Measurements from ENCODE around the gene FTO.
"Not testable (repeated sequence)": the region's sequence is repeated elsewhere in the genome, so short reads cannot be mapped to it uniquely, and the experiment has no call there.

Gene FTO

DNA sequence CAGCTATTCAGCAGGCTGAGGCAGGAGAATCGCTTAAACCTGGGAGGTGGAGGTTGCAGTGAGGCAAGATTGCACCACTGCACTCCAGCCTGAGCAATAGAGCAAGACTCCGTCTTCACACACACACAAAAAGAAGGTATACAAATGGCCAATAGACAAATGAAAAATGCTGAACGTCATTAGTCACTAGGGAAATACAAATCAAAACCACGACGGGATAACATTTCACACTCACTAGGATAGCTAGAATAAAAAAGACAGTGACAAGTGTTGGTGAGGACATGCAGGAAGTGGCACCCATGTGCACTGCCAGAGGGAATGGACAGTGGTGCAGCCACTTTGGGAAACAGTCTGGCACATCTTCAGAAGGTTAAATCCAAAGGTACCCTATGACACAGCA is 172.9 kb downstream of the FTO start:
- H3K4me1 ChIP-seq (ENCODE audit: insufficient read depth, low read length), result no peaks in the 10 kb centered on the region
- no peaks in the 10 kb centered on the region for H3K9me3 ChIP-seq (ENCODE audit: control insufficient read depth, insufficient read depth, low read length)
- H3K9ac ChIP-seq (ENCODE audit: low read depth, low read length), result no peak overlapping the region
- peaks cover 4% of the 10 kb centered on the region; the same call in 1 of the 2 replicates for H3K36me3 ChIP-seq (ENCODE audit: insufficient read depth, low read length)

DNA sequence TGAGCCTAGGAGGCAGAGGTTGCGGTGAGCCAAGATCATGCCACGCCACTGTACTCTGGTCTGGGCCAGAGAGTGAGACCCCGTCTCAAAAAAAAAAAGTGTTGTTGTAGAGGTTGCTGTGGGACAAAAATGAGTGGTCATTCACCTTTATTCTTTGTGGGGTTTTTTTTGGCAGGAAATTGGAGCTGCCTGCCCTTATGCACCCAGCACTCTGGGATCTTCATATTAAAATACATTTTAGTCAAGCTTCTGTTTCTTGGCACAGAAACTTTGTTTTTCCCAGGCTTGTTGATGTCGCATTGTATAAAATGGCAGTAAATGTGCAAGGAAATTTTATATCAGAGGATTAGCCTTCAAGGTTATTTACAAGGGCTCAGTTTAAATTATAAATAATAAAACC is 174.3 kb downstream of the FTO start:
- Histone ChIP-seq H3K9me3 (ENCODE audit: control insufficient read depth, insufficient read depth, low read length) (no peaks in the 10 kb centered on the region), H3K9ac (ENCODE audit: low read depth, low read length) (no peak overlapping the region), H3K36me3 (ENCODE audit: insufficient read depth, low read length) (peaks cover 4% of the 10 kb centered on the region; the same call in 1 of the 2 replicates), H3K4me1 (ENCODE audit: insufficient read depth, low read length) (no peaks in the 10 kb centered on the region)

DNA sequence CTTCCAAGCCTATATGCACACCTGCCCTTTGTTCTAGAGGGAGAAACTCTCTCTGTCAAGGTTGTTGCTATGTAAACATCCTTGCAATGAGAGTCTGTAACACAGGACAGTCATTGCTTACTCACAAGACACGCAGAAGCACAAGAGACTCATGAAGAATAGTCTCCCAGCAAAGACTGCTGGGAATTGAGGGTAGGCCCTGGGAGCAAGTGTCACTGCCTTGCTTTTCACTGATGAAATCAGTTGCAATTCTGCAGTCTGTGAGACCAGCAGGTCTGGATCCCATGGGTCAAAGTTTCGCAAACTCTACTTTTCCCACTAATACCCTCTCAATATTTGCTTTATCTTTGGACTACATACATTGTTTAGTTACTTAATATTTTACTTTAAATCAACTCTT is 177.4 kb downstream of the FTO start:
- no peak overlapping the region for H3K9ac ChIP-seq (ENCODE audit: low read depth, low read length)
- H3K36me3 ChIP-seq (ENCODE audit: insufficient read depth, low read length), result peaks cover 4% of the 10 kb centered on the region; the same call in 1 of the 2 replicates
- no peaks in the 10 kb centered on the region for H3K4me1 ChIP-seq (ENCODE audit: insufficient read depth, low read length)
- no peaks in the 10 kb centered on the region for H3K9me3 ChIP-seq (ENCODE audit: control insufficient read depth, insufficient read depth, low read length)

DNA sequence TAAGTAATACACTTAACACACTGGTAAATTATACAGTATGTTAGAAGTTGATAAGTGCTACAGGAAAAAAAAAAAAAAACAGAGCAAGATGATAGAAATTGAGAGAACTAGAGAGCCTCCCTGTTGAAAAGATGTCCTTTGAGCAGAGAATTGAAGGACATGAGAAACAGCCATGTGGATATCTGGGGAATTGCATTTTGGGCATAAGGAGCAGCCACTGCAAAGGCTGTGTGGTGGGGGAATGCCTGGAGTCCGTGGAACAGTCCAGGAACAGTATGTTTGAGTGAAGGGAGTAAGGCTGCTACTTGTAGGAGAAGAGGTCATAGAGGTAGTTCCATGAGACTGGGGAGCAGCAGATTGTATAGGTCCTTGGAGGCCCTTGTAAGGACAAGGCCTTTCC is 178.4 kb downstream of the FTO start:
- Histone ChIP-seq H3K9me3 (ENCODE audit: control insufficient read depth, insufficient read depth, low read length) (no peaks in the 10 kb centered on the region), H3K36me3 (ENCODE audit: insufficient read depth, low read length) (peaks cover 4% of the 10 kb centered on the region; the same call in 1 of the 2 replicates), H3K4me1 (ENCODE audit: insufficient read depth, low read length) (no peaks in the 10 kb centered on the region), H3K9ac (ENCODE audit: low read depth, low read length) (no peak overlapping the region)

DNA sequence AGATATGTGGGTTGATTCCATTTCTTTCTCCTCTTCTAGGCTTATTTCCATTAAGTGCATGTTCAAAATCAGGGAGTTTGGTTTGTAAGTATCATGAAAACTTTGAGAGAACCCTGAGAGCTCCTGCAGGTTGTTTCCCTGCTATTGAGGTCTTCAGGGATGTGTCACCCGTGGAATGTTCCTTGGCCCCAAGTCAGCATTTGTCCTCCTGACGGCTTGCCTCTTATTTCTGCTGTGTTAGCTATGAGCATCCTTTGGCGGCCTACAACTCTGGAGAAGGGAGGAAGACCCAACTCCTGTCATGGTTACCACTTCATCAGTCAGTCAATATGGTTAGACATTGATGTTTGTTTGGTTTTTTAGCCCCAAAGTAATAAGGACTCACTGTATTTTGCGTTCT is 180.8 kb downstream of the FTO start:
- H3K4me1 ChIP-seq (ENCODE audit: insufficient read depth, low read length), result no peaks in the 10 kb centered on the region
- peaks cover 4% of the 10 kb centered on the region; the same call in 1 of the 2 replicates for H3K36me3 ChIP-seq (ENCODE audit: insufficient read depth, low read length)

DNA sequence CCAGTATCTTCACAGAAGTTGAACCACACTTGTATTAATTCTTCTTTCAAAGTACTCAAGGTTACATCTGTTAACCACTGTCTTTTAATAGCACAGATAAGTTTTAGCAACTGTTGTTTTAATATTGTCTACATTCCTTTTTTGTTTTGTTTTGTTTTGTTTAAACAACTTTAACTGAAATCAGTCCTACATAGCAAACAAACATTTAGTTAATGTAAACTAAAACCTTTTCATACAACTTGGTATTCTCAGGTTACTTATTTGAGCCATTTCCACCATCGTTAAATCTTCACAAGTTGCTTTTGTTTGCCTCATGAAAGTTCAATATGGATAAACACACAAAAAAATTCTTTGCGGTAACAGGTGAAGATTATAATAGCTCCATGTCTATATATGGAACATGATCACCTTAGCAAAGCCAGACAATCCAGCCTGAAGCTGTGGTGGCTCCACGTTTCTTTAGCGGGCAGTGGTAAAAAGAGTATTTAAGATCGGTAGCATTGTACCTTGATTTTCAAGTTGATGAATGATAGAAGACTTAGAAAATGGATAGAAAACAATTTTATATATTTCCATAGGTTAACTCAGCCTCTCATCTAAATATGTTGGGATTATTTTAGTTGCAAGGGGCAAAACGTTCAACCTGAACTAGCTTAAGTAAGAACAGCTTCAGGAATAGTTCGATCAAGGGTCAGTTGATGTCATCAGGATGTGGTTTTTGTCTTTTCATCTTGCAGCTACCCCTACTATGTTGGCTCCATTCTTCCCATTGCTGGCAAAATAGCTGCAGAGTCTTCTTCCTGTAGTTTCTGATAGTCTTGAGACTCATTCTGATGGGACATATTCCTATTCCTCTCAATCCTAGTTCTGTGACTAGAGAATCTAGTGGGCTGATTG is 182.8 kb downstream of the FTO start:
- Histone ChIP-seq H3K9me3 (ENCODE audit: control insufficient read depth, insufficient read depth, low read length) (no peaks in the 10 kb centered on the region), H3K9ac (ENCODE audit: low read depth, low read length) (no peak overlapping the region), H3K4me1 (ENCODE audit: insufficient read depth, low read length) (no peaks in the 10 kb centered on the region), H3K36me3 (ENCODE audit: insufficient read depth, low read length) (no peaks in the 10 kb centered on the region; the same call in 1 of the 2 replicates)

More for the DNA sequence above, 180.8 kb downstream of the FTO start:
- H3K9ac ChIP-seq (ENCODE audit: low read depth, low read length), result no peak overlapping the region
- H3K9me3 ChIP-seq (ENCODE audit: control insufficient read depth, insufficient read depth, low read length), result no peaks in the 10 kb centered on the region

DNA sequence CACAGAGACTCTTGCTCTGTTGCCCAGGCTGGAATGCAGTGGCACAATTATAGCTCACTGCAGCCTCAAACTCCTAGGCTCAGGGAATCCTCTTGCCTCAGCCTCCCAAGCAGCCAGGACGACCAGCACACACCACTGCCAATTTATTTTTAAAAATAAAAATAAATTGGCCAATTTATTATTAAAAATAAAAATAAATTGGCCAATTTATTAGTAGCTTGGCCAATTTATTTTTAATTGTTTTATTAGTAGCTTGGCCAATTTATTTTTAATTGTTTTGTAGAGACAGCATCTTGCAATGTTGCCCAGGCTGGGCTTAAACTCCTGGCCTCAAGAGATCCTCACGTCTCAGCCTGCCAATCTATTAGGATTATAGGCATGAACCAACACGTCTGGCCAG is 184.3 kb downstream of the FTO start:
- Histone ChIP-seq H3K36me3 (ENCODE audit: insufficient read depth, low read length) (no peaks in the 10 kb centered on the region; the same call in 1 of the 2 replicates), H3K4me1 (ENCODE audit: insufficient read depth, low read length) (peaks cover 11% of the 10 kb centered on the region), H3K9ac (ENCODE audit: low read depth, low read length) (no peak overlapping the region), H3K9me3 (ENCODE audit: control insufficient read depth, insufficient read depth, low read length) (no peaks in the 10 kb centered on the region)

DNA sequence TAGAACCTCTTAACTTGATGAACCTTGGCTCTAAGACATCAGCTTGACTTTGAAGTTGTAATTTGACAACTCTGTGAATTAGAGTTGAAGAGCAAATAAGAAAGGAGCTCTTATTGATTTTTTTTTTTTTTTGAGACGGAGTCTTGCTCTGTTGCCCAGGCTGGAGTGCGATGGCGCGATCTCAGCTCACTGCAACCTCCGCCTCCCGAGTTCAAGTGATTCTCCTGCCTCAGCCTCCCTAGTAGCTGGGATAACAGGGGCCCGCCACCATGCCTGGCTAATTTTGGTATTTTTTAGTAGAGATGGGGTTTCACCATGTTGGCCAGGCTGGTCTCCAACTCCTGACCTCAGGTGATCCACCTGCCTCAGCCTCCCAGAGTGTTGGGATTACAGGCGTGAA is 186.9 kb downstream of the FTO start:
- H3K36me3 ChIP-seq (ENCODE audit: insufficient read depth, low read length); H3K9me3 ChIP-seq (ENCODE audit: control insufficient read depth, insufficient read depth, low read length); H3K9ac ChIP-seq (ENCODE audit: low read depth, low read length): not testable (repeated sequence)
- peaks cover 20% of the 10 kb centered on the region for H3K4me1 ChIP-seq (ENCODE audit: insufficient read depth, low read length)

DNA sequence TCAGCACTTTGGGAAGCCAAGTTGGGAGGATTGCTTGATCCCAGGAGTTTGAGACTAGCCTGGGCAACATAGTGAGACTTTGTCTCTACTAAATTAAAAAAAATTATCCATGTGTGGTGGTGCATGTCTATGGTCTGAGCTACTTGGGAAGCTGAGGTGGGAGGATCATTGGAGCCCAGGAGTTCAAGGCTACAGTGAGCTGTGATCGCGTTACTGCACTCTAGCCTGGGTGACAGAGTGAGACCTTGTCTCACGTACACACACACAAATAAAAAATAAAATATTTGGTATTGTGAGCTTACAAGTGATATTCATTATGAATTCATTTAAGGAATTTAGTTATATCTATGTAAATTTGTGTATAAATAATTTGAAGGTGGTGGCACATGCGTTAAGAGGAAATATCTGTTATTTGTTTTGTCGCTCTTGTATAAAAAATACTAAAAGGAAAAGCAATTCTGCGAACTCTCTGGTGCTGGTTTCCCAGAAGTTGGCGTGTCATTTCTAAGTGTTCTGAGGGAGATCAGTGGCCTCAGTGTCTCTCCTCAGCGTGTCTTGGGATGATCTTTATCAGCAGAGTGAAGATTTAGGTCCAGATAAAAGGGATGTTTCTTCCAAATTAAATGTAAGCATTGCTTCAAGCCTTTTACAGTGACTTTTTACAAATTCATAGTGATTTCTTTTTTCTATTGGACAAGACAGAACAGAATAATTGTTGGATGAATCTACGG is 187.6 kb downstream of the FTO start:
- Histone ChIP-seq H3K36me3 (ENCODE audit: insufficient read depth, low read length) (no peaks in the 10 kb centered on the region; the same call in 1 of the 2 replicates), H3K9me3 (ENCODE audit: control insufficient read depth, insufficient read depth, low read length) (no peaks in the 10 kb centered on the region), H3K4me1 (ENCODE audit: insufficient read depth, low read length) (peaks cover 20% of the 10 kb centered on the region), H3K9ac (ENCODE audit: low read depth, low read length) (no peak overlapping the region)

DNA sequence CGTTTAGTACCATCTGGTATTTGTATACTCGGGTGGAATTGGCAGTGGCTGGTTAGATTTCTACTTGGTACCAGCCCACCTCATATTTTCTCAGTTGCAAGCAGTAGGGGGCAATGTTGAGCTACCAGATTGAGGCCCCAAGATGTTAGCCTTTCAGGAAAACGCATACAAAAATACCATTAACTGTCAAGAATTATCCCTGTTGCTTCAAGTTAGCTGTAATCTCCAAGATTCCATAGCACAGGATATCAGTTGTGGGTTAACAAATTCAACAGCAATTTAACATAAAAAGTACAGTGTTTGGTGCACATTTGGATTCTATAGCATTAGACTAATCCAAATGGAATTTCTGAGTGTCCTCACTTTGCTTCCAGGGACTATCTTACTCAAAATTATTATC is 188.2 kb downstream of the FTO start:
- Histone ChIP-seq H3K4me1 (ENCODE audit: insufficient read depth, low read length) (peaks cover 20% of the 10 kb centered on the region), H3K36me3 (ENCODE audit: insufficient read depth, low read length) (no peaks in the 10 kb centered on the region; the same call in 1 of the 2 replicates), H3K9me3 (ENCODE audit: control insufficient read depth, insufficient read depth, low read length) (no peaks in the 10 kb centered on the region), H3K9ac (ENCODE audit: low read depth, low read length) (no peak overlapping the region)

DNA sequence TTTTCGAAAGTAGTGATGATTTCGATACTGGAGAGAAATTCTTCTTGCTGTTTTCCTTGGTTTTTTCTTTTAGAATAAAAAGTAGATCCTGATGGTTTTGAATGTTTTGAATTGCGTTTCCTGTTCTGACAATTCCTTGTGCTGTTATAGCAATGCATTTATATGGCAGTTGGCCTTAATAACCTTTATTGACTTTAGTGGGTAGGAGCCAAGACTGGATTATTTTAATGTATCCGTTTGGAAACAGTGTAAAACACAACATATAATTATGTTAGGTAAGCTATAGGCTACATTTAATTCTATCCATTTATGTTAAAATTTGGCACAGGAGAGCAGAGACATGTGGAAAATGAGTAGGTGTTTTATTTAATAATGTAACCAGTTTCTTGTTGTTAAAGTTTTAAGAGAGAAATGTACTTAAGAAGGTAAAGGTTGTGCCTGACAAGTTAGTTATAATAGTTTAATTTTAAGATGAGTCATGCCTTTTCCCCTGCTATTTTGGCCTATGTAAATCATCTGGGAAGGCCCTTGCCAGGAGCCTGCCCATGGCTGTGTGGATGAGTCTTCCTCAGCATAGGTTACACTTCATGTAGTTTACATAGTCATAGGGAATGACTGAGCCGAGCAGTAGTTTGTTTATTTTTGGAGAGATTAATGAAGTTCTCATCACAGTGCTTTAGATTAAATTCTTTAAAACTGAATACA is 189.9 kb downstream of the FTO start:
- H3K9ac ChIP-seq (ENCODE audit: low read depth, low read length), result no peak overlapping the region
- H3K9me3 ChIP-seq (ENCODE audit: control insufficient read depth, insufficient read depth, low read length), result no peaks in the 10 kb centered on the region
- no peaks in the 10 kb centered on the region for H3K36me3 ChIP-seq (ENCODE audit: insufficient read depth, low read length)
- H3K4me1 ChIP-seq (ENCODE audit: insufficient read depth, low read length), result peaks cover 20% of the 10 kb centered on the region

DNA sequence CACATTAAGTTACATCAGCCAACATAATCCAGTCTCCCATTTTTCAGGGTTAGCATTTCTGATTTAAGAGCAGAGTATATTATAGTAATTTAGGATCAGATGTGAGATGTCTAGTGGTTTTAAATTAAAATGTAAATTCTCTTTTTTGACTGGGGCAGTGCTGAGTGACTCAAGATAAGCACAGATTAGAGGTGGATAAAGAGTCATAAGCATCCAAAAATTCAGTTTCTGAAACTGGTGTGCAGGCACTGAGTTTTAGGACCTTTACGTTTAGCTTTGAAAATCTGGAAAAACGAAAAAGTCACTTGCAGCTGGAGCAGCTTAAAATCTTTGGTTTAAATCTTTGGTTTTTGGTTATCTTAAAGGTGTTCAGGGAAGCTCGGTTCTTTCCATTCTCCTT is 190.7 kb downstream of the FTO start:
- Histone ChIP-seq H3K9ac (ENCODE audit: low read depth, low read length) (no peak overlapping the region), H3K9me3 (ENCODE audit: control insufficient read depth, insufficient read depth, low read length) (no peaks in the 10 kb centered on the region), H3K4me1 (ENCODE audit: insufficient read depth, low read length) (peaks cover 20% of the 10 kb centered on the region), H3K36me3 (ENCODE audit: insufficient read depth, low read length) (no peaks in the 10 kb centered on the region)

DNA sequence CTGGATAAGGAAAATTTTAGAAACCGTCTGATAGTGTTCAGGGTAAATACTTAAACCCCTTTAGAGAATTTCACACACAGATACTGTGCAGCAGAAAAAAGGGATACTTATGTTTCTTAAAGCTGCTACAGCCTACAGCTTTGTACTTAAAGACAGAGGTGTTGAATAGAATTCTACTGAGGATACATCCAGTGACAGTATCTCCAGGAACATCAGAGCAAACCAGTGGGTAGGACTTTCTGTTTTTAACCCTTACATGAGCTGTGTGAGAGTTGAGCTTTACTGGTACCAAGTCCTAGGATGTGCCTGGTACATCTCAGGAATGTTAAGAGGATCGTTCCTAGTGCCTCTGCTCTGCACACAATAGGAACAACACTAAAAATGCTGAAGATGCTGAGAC is 191.5 kb downstream of the FTO start:
- Histone ChIP-seq H3K9ac (ENCODE audit: low read depth, low read length) (no peak overlapping the region), H3K9me3 (ENCODE audit: control insufficient read depth, insufficient read depth, low read length) (no peaks in the 10 kb centered on the region), H3K4me1 (ENCODE audit: insufficient read depth, low read length) (peaks cover 20% of the 10 kb centered on the region), H3K36me3 (ENCODE audit: insufficient read depth, low read length) (no peaks in the 10 kb centered on the region)

DNA sequence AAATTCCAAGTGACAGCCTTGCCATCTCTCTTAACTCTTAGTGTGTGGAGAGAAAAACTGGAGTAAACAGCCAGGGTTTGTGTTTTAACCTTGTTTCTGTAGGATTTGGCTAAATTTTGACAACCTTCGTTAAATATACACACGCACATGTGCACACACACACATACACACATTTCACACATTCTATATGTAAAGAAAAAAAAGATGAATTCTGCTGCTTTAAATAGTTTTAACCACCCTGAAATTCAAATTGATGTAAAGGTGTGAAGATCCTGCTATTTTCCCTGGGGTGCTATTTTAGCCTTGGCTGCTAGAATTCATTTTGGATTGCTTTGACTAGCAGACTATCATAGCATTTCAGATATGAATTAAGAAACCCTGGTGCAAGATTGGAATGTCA is 191.9 kb downstream of the FTO start:
- no peaks in the 10 kb centered on the region for H3K36me3 ChIP-seq (ENCODE audit: insufficient read depth, low read length)
- no peaks in the 10 kb centered on the region for H3K9me3 ChIP-seq (ENCODE audit: control insufficient read depth, insufficient read depth, low read length)
- H3K9ac ChIP-seq (ENCODE audit: low read depth, low read length), result no peak overlapping the region
- peaks cover 20% of the 10 kb centered on the region for H3K4me1 ChIP-seq (ENCODE audit: insufficient read depth, low read length)
